HCT116 (cell line): ENCODE results near the gene BMAL1. TPM values are rescaled to one million over a fixed set of nuclear protein-coding genes. Genes with fewer than 3 reads are reported as not detected.

Source experiments
- ATAC-seq: fragments of 200-7000 bp; cut with Tn5 transposase; 2 replicates; pipeline ENCODE4 v1.9.1; 2020; ENCODE audit warnings: mild to moderate bottlenecking, moderate library complexity
- BruUV-seq: library from RNA; stranded (reverse); fragments of 400-500 nt; replicated peaks from 2 replicates; lab custom pipeline; 2021; lab: Mats Ljungman, UMichigan
- CTCF ChIA-PET: fragments of 300-600 bp; sonication (Branson Sonifier 250); formaldehyde crosslinking; loops from one replicate; lab custom pipeline; 2021; ENCODE audit warnings: antibody characterized with exemption; lab: Charles Lee
- POLR2A ChIA-PET: fragments of 300-600, 350-600 bp; sonication (Branson Sonifier 250); formaldehyde crosslinking; loops from one replicate; lab custom pipeline; 2021; ENCODE audit warnings: antibody characterized with exemption; lab: Charles Lee
- RAD21 ChIA-PET, 2 experiments: fragments of 300-600 bp; sonication (Branson Sonifier 250); formaldehyde crosslinking; loops; one replicate each; lab custom pipeline; 2023; ENCODE audit warnings: low total read pairs in 2 of 2; ENCODE audit not compliant: uncharacterized antibody in 2 of 2, unreplicated experiment in 2 of 2, low non-redundant PET in 1 of 2; lab: Charles Lee
- DNase-seq: peaks from one replicate; pipeline ENCODE4 v3.0.0-alpha.2; 2010; ENCODE audit warnings: low read depth, low spot score
- H2AFZ ChIP-seq: fragments of 200-600 bp; shearing (Covaris generic), sonication (generic); 2 replicates; pipeline ENCODE4 v1.6.1; 2017; ENCODE audit warnings: low read depth, mixed run types, mixed read lengths, antibody characterized with exemption, low read length; ENCODE audit not compliant: poor library complexity, severe bottlenecking
- H3K27ac ChIP-seq: 2 replicates; pipeline ENCODE4 v1.5.1; 2012; ENCODE audit warnings: low read depth, low read length
- H3K27me3 ChIP-seq: fragments of 200-600 bp; sonication (generic); 2 replicates; pipeline ENCODE4 v1.6.1; 2016; ENCODE audit warnings: mixed run types, low read length, mixed read lengths; ENCODE audit not compliant: insufficient read depth
- H3K36me3 ChIP-seq, 2 experiments: fragments of 200-500 bp in 1 of 2; fragments of 200-600 bp in 1 of 2; sonication (Bioruptor generic) in 1 of 2; sonication (generic) in 1 of 2; 2 replicates each; pipeline versions ENCODE4 v1.5.1 to v1.6.1; 2014 to 2016; ENCODE audit warnings: low read length in 2 of 2, inconsistent platforms in 1 of 2, mixed read lengths in 1 of 2, mixed run types in 1 of 2; ENCODE audit not compliant: insufficient read depth in 2 of 2, control insufficient read depth in 1 of 2
- H3K4me1 ChIP-seq, 2 experiments: fragments of 200-600 bp in 1 of 2; sonication (generic) in 1 of 2; 2 replicates each; pipeline versions ENCODE4 v1.5.1 to v1.6.1; 2012 to 2017; ENCODE audit warnings: low read length in 2 of 2, inconsistent platforms in 1 of 2, mild to moderate bottlenecking in 1 of 2, mixed read lengths in 1 of 2, mixed run types in 1 of 2, moderate library complexity in 1 of 2; ENCODE audit not compliant: insufficient read depth in 2 of 2, control insufficient read depth in 1 of 2
- H3K4me2 ChIP-seq: fragments of 200-600 bp; sonication (generic); 2 replicates; pipeline ENCODE4 v1.6.1; 2017; ENCODE audit warnings: mixed run types, low read length, mixed read lengths
- H3K4me3 ChIP-seq, 2 experiments: fragments of 200-600 bp in 1 of 2; sonication (generic) in 1 of 2; replicated peaks in 1 of 2; 2 replicates each; pipeline ENCODE4 v1.5.1; 2011 to 2016; ENCODE audit warnings: low read length in 2 of 2, control low read depth in 1 of 2, low read depth in 1 of 2, mild to moderate bottlenecking in 1 of 2, mixed read lengths in 1 of 2, mixed run types in 1 of 2
- H3K79me2 ChIP-seq: fragments of 200-600 bp; sonication (generic); 2 replicates; pipeline ENCODE4 v1.6.1; 2017; ENCODE audit warnings: mild to moderate bottlenecking, mixed run types, low read length, moderate library complexity, mixed read lengths; ENCODE audit not compliant: insufficient read depth
- H3K9ac ChIP-seq: fragments of 200-600 bp; sonication (generic); 2 replicates; pipeline ENCODE4 v1.6.1; 2016; ENCODE audit warnings: low read length, mixed read lengths
- H3K9me2 ChIP-seq: fragments of 200-600 bp; sonication (generic), shearing (Covaris generic); 2 replicates; pipeline ENCODE4 v1.6.1; 2017; ENCODE audit warnings: mixed run types, mild to moderate bottlenecking, moderate library complexity; ENCODE audit not compliant: insufficient read depth
- H3K9me3 ChIP-seq, 2 experiments: fragments of 200-500 bp in 1 of 2; fragments of 200-600 bp in 1 of 2; sonication (Bioruptor generic) in 1 of 2; sonication (generic) in 1 of 2; 2 replicates each; pipeline ENCODE4 v1.6.1; 2014 to 2017; ENCODE audit warnings: low read length in 2 of 2, mixed read lengths in 2 of 2, inconsistent platforms in 1 of 2, low read depth in 1 of 2, mild to moderate bottlenecking in 1 of 2, mixed run types in 1 of 2, moderate library complexity in 1 of 2; ENCODE audit not compliant: control insufficient read depth in 1 of 2, insufficient read depth in 1 of 2
- H4K20me1 ChIP-seq: fragments of 200-600 bp; sonication (generic), shearing (Covaris generic); 2 replicates; pipeline ENCODE4 v1.6.1; 2017; ENCODE audit warnings: mixed run types, mild to moderate bottlenecking, moderate library complexity; ENCODE audit not compliant: insufficient read depth
- ATF3 ChIP-seq: IDR thresholded peaks from 2 replicates; pipeline ENCODE4 v1.6.1; 2012
- EGR1 ChIP-seq: IDR thresholded peaks from 2 replicates; pipeline ENCODE4 v1.6.1; 2012; ENCODE audit warnings: low read depth
- EZH2 ChIP-seq: fragments of 200-600 bp; sonication (generic); IDR thresholded peaks from 2 replicates; pipeline ENCODE4 v1.6.1; 2017; ENCODE audit warnings: antibody characterized with exemption, mixed run types
- EZH2phosphoT487 ChIP-seq: fragments of 200-600 bp; IDR thresholded peaks from 2 replicates; pipeline ENCODE4 v1.6.1; 2018; ENCODE audit warnings: antibody characterized with exemption, borderline replicate concordance
- FOSL1 ChIP-seq: IDR thresholded peaks from 2 replicates; pipeline ENCODE4 v1.6.1; 2012; ENCODE audit warnings: low read depth
- JUND ChIP-seq: IDR thresholded peaks from 2 replicates; pipeline ENCODE4 v1.6.1; 2012
- MAX ChIP-seq: IDR thresholded peaks from 2 replicates; pipeline ENCODE4 v1.6.1; 2012
- POLR2A ChIP-seq: IDR thresholded peaks from 2 replicates; pipeline ENCODE4 v1.7.0; 2011; ENCODE audit warnings: borderline replicate concordance; ENCODE audit not compliant: insufficient read depth, insufficient read length; ENCODE audit errors: extremely low read depth
- POLR2AphosphoS5 ChIP-seq: IDR thresholded peaks from 2 replicates; pipeline ENCODE4 v1.6.1; 2011; ENCODE audit warnings: mild to moderate bottlenecking, low read depth, low read length, moderate library complexity
- RAD21 ChIP-seq: IDR thresholded peaks from 2 replicates; pipeline ENCODE4 v1.6.1; 2012; ENCODE audit warnings: low read depth, mild to moderate bottlenecking
- REST ChIP-seq: IDR thresholded peaks from 2 replicates; pipeline ENCODE4 v1.6.1; 2012; ENCODE audit warnings: low read depth
- SRF ChIP-seq: IDR thresholded peaks from 2 replicates; pipeline ENCODE4 v1.6.1; 2012; ENCODE audit warnings: low read depth
- TCF7L2 ChIP-seq: IDR thresholded peaks from 2 replicates; pipeline ENCODE4 v1.7.0; 2011; ENCODE audit warnings: borderline replicate concordance, inconsistent platforms; ENCODE audit not compliant: insufficient read depth, insufficient read length; ENCODE audit errors: extremely low read depth
- YY1 ChIP-seq: IDR thresholded peaks from 2 replicates; pipeline ENCODE4 v1.6.1; 2011; ENCODE audit warnings: low read length, low read depth, moderate library complexity, mild to moderate bottlenecking; ENCODE audit not compliant: insufficient replicate concordance; ENCODE audit errors: extremely low read depth
- ZBTB33 ChIP-seq: IDR thresholded peaks from 2 replicates; pipeline ENCODE4 v1.6.1; 2011; ENCODE audit warnings: mild to moderate bottlenecking, low read length, moderate library complexity; ENCODE audit not compliant: insufficient replicate concordance; ENCODE audit errors: extremely low read depth
- ZNF274 ChIP-seq: fragments of 200-500 bp; sonication (Bioruptor generic); IDR thresholded peaks from 2 replicates; pipeline ENCODE4 v1.6.1; 2014; ENCODE audit warnings: mild to moderate bottlenecking, low read depth, low read length, inconsistent platforms
- intact Hi-C: fragments of 100-400 bp; cut with micrococcal nuclease; formaldehyde crosslinking; loops from 2 replicates; pipeline ENCODE4 v1.10.0; 2022
- total RNA-seq: library from RNA; stranded (reverse); gene quantifications from one replicate; pipeline ENCODE4 v1.2.1, GENCODE V29; 2021; ENCODE audit not compliant: unreplicated experiment

BMAL1 gene
- total RNA-seq, 1 experiment from 2014 or later, result 17.6 TPM

GRCh38 chr11:13313005-13313819, 35.6 kb downstream of the BMAL1 start:
- Histone ChIP-seq H3K27me3 (no peaks in the 10 kb centered on the region), H3K9me3 (no peaks in the 10 kb centered on the region), H3K4me3 (no peak overlapping the region), H2AFZ (no peak overlapping the region), H3K27ac (no peak overlapping the region), H3K79me2 (no peaks in the 10 kb centered on the region)
- ATAC-seq, result no peak
- CTCF ChIA-PET, result interaction anchor here (1.2 kb wide), 1 partner anchor 103 kb away, joined by 3 read pairs; no protein-coding TSS in a partner anchor
- RAD21 ChIA-PET, result interaction anchor here in 1 of 2 experiments (1.0 kb wide), 1 partner anchor 103 kb away, joined by 3 read pairs; no protein-coding TSS in a partner anchor
- POLR2A ChIA-PET, result no interaction called here
- intact Hi-C loops, result no loop called here
- no peak for DNase-seq
- no peak for TF ChIP-seq YY1
- no peak for TF ChIP-seq FOSL1
- no peak for TF ChIP-seq SRF
- no peak for TF ChIP-seq JUND
- no peak for TF ChIP-seq POLR2AphosphoS5
- TF ChIP-seq MAX, result no peak
- no peak for TF ChIP-seq EZH2
- TF ChIP-seq POLR2A, result no peak
- TF ChIP-seq EZH2phosphoT487, result no peak
- no peak for TF ChIP-seq ZBTB33
- no peak for TF ChIP-seq EGR1
- no peak for TF ChIP-seq ATF3
- TF ChIP-seq TCF7L2, result no peak
- no peak for TF ChIP-seq RAD21
- no peak for TF ChIP-seq REST
- no peak for TF ChIP-seq ZNF274
- TF ChIP-seq, all 23 proteins: peak for 0
- Histone ChIP-seq H3K9ac (no peak overlapping the region), H4K20me1 (no peaks in the 10 kb centered on the region), H3K4me1 (no peaks in the 10 kb centered on the region; a peak in 1 of 4 replicates), H3K4me2 (no peak overlapping the region), H3K36me3 (no peaks in the 10 kb centered on the region), H3K9me2 (no peaks in the 10 kb centered on the region)
- no TSS peak for BruUV-seq
